Posterior vena cava (tissue), 2 donors: ENCODE data around the gene NAGPA. TPM values are rescaled to one million over a fixed set of nuclear protein-coding genes. Genes with fewer than 3 reads are reported as not detected.

Source experiments
- DNase-seq: peaks from one replicate; pipeline ENCODE4 v3.0.0-alpha.2; 2020; ENCODE audit warnings: low spot score
- intact Hi-C, 2 donors: fragments of 100-400 bp; cut with DNase I; formaldehyde crosslinking; loops; one replicate each; pipeline versions ENCODE4 v1.14.1 to v1.14.2; 2022 to 2023
- total RNA-seq, 2 donors: library from RNA; stranded (reverse); fragmentation: NEBNext Ultra II Directional; extraction: Animal tissue kit (Norgen Biotek cat#: 25700); gene quantifications; one replicate each; pipeline ENCODE4 v1.2.1, GENCODE V29; 2021
- donor health status: DM: yes; HTN: yes; CAD: no.
- donor health status: DM: yes; HTN: yes; CAD: no.

The NAGPA gene
- total RNA-seq, 2 donors from 2014 or later: 5.9 to 6.3 TPM

DNA sequence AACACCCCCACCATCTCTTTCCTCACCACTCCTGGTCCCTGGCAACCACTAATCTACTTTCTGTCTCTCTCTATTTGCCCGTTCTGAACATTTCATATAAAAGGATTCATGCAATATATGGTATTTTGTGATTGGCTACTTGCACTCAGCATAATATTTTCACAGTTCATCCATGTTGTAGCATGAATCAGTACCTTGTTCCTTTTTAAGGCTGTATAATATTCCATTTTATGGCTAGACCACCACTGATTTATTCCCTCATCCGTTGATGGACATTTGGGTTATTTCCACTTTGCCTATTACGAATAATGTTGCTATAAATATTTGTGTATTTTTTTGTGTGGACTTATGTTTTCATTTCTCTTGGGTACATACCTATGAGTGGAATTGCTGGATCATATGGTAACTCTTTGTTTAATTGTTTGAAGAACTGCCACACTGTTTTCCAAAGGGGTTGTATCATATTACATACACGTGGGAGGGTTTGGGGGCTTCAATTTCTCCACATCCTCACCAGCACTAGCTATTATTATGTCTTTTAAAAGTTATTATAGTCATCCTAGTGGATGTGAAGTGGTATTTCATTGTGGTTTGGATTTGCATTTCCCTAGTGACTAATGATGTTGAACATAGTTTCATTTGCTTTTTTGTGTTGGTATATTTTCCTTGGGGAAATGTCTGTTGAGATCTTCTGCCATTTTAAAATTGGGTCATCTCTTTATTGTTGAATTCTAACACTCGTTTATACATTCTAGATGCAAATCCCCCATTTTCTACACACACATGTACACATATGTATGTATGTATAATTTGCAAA is 49.4 kb downstream of the NAGPA start:
- intact Hi-C loops: no loop called here
- no peak for DNase-seq

DNA sequence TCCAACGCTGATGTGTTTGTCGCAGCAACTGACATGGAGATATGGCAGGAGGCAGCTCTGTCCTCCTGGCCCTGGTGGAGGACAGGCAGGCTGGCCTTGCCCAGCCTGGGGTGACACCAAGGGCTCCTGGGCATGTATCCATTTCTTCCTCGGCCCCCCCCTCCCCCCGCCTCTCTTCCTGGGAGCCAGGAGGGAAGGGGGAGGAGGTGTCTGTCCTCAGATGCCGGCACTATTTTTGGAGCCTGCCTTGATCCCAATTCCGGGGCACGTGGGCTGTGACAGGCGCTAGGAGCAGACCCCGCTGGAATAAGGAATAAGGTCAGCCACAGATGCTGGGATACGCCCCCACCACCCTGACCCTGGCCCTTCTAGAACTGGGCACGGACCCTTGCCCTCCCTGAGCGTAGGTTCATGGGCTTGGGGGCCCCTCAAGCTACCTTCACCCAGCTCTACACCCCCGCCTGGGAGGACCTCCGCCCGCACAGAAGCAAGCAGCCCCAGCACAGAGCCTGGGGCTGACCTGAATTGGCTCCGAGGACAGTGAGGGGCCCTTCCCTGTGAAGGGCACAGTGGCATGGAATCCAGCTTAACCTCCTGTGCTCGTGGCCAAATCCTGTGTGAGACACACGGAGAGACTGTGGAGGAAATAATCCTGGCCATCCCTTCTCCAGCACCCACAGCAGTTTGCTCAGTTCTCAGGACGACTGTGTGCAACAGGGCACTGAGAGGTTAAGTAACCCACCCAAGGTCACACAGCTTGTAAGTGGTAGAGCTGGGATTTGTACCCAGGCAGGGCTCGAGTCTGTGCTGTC is 51.5 kb downstream of the NAGPA start:
- intact Hi-C loops: no loop called here
- DNase-seq: peak; percentile 71

DNA sequence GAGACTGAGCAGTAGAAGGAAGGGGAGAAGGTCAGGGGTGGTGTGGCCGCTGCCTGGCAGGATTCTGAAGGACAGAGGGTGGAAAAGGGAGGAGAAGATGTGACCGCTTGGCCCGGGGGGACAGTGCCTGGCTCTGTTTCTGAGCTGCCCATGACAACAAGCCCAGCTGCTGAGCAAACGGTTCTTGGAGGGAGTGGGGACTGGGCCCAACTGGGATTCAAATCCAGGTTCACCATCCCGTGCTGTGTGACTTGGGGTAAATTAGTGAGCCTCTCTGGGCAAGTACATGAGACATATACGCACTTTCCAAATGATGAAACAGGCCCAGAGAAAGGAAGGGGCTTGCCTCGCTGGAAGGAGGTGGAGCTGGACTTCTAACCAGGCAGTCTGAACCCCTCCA is 52.3 kb downstream of the NAGPA start:
- DNase-seq: peak; percentile 47
- intact Hi-C loops: no loop called here

DNA sequence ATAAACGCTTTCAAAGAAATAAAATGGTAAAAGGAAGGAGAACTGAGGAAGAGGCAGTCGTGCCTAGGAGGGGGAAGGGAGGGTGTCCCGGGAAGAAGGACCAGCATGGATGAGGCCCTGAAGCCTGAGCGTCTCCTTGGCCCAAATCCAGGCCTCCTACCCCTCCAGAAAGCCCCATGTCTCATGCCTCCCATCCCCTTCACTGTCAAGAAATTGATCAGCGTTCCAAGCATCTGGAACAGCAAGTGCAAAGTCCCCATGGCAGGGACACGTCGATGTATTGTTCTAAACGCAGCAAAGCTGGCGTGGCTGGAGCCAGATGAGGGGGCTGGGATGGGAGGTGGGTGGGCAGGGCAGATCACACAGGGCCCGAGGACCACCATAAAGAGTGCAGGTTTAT is 53.0 kb downstream of the NAGPA start:
- intact Hi-C loops: no loop called here
- DNase-seq: peak; percentile 47

DNA sequence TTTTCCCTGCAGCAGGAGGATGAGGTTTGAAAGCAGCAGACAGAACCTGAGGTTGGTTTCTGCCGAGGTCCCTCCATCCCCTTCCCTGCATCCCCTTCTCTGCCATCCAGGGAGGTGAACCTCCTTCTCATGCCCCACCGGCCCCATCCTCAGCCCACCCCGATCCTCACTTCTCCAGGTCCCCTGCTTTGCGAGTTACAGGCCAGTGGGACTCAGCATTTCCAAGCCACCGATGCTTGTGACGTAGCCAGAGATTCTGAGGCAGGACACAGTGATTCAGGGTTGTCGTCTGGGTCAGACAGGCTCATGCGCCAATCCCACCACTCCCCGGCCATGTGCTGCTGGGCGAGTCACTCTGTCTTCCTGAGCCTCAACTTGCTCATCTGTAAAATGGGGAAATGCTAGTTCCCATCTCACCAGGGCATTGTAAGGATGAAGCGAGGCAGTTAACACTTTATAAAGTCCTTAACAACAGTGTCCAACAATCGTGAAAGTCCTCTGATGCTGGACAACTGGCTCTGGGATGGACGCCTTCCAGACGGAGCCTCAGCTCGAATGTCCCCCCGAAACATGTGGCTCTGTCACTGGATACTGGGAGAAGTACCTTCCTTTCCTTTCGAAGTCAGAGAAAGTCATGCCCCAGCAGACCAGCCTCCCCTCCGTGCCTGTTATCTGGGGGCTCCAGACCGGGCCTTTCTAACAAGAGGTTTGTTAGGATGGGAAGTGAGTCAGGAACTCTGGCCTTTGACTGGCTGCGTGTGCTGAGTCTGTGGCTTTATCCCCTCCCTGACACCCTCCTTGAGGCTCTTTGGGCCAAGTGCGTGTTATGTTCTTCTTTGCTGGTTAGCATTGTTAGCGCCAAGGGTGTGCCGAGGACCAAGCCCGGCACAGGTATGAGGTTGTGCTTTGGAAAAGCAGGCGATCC is 53.7 kb downstream of the NAGPA start:
- DNase-seq: peak; percentile 47
- intact Hi-C loops: loop anchor here in 1 of 2 donors (5.0 kb wide), 1 partner anchor 87 kb away; the partner anchor contains the start of gene C16orf89

DNA sequence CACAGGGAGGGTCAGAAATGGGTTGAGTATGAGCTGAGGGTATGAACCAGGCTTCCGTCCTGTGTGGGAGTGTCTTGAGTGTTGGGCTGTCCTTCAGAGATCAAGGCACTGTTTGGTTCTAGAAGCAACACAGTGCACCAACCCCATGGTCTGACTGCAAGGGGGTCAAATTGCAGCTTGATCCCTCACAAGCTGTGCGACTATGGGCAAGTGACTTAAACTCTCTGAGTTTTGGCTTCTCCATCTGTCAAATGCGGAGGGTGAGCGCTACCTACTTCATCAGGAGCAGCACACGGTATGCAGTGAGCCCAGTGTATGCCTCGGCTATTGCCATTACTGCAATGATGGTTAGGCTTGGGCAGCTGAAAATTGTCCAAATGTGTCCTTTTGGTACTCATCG is 54.6 kb downstream of the NAGPA start:
- DNase-seq: peak; percentile 13
- intact Hi-C loops: loop anchor here in 1 of 2 donors (5.0 kb wide), 1 partner anchor 88 kb away; the partner anchor contains the start of gene C16orf89

DNA sequence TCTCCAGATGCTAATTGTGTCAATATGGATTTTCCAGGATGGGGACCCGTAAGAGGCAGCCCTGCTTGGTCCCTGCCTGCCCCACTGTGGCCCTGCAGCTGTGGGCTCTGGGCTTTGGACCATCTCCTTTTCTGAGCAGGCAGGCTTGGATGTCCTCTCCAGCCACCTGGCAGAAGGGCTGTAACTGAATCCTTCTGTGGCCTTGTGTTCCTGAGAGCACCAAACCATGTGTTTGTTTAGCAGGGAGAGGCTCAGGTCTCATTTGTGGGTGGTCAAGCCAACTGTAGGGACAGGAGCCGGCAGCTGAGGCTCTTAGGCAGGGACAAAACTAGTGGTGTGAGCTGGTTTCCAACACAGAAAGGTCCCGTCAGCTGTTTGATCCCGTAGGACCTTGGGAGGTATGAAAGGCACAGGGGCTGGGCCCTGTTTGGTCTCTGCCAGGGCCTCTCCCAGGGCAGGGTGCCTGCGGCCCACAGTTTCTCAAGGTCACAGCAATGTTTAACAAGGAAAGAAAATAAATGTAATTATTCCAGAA is 57.1 kb downstream of the NAGPA start:
- intact Hi-C loops: loop anchor here in 1 of 2 donors (5.0 kb wide), 1 partner anchor 91 kb away; the partner anchor contains the start of gene C16orf89
- peak; percentile 43 for DNase-seq

DNA sequence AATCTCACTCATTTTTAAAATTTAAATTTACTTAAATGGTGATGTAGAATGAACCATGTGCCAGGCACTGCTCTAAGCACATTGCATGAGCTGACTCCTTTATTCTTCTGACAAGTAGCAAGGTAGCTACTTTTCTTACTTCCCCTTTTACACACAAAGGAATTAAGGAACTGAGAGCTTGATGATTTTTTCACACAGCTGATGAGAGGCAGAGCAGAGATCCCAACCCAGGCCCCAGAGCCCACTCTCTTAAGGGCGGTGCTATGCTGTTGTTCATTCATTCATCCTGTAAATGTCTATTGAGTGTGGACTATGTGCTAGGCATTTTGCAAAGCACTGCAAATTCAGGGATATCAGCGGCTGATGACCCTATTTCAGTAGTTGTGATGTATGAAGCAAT is 57.7 kb downstream of the NAGPA start:
- intact Hi-C loops: loop anchor here in 1 of 2 donors (5.0 kb wide), 1 partner anchor 91 kb away; the partner anchor contains the start of gene C16orf89
- peak; percentile 14 for DNase-seq

Other genes with a start within 250 kb of the NAGPA start
- not detected for gene SEPTIN12, start 245.6 kb downstream of the NAGPA start, total RNA-seq
- not detected for gene SMIM22, start 238.6 kb downstream of the NAGPA start, total RNA-seq
- gene ROGDI, start 231.3 kb downstream of the NAGPA start, total RNA-seq: 10 to 100 TPM; 12.9 to 23.5 TPM
- 10 to 100 TPM; 72.2 to 72.3 TPM for gene GLYR1, start 186.6 kb downstream of the NAGPA start, total RNA-seq
- 10 to 100 TPM; 25.5 to 27.7 TPM for gene UBN1, start 186.5 kb downstream of the NAGPA start, total RNA-seq
- 10 to 100 TPM; 23.8 to 24.1 TPM for gene PPL, start 96.8 kb downstream of the NAGPA start, total RNA-seq
- 1 to 10 TPM in 1 of 2 donors, under 1 TPM in 1; 0.86 to 1.1 TPM for gene SEC14L5, start 75.6 kb downstream of the NAGPA start, total RNA-seq
- 10 to 100 TPM; 32.3 to 54.2 TPM for gene C16orf89, start 32.0 kb upstream of the NAGPA start, total RNA-seq
- gene ALG1, start 37.9 kb upstream of the NAGPA start, total RNA-seq: 10 to 100 TPM; 14.7 to 16.4 TPM
- 1 to 10 TPM; 8.8 to 9.6 TPM for gene EEF2KMT, start 63.9 kb upstream of the NAGPA start, total RNA-seq